Stomach (tissue), 4 donors: ENCODE measurements around the gene SURF2.
"Not testable (repeated sequence)": the region's sequence is repeated elsewhere in the genome, so short reads cannot be mapped to it uniquely, and the experiment has no call there.

Experiments
- CTCF ChIP-seq, 7 experiments: fragments of 450-650 bp in 4 of 7; fragments of 200-600 bp in 3 of 7; sonication (generic) in 3 of 7; IDR thresholded peaks; one replicate each; pipeline ENCODE4 v1.5.1; 2016 to 2019; ENCODE audit warnings: antibody characterized with exemption in 7 of 7, control low read depth in 2 of 7, mild to moderate bottlenecking in 1 of 7
- POLR2A ChIP-seq, 4 donors: fragments of 450-650 bp; IDR thresholded peaks; one replicate each; pipeline ENCODE4 v1.6.1; 2016; ENCODE audit warnings: antibody characterized with exemption in 4 of 4, control low read depth in 2 of 4, mild to moderate bottlenecking in 1 of 4, moderate library complexity in 1 of 4
- POLR2AphosphoS5 ChIP-seq, 3 donors: sonication (generic); formaldehyde crosslinking; IDR thresholded peaks; one replicate each; pipeline ENCODE4 v1.6.1; 2016; ENCODE audit warnings: antibody characterized with exemption in 3 of 3

GRCh38 chr9:133317551-133317950 is 38.8 kb upstream of the SURF2 start:
- not testable (repeated sequence) for TF ChIP-seq CTCF, POLR2A, POLR2AphosphoS5 (IDR thresholded peaks at IDR 0.05)
